Fibroblast of skin of right quadriceps (primary cell): ENCODE results near the gene DNAH7.
A peak's percentile ranks its signal among the peaks of the same experiment; 100 is the strongest.

Experiments
- DNase-seq: peaks from one replicate; pipeline ENCODE4 v3.0.0-alpha.2; 2013

The DNAH7 gene

DNA sequence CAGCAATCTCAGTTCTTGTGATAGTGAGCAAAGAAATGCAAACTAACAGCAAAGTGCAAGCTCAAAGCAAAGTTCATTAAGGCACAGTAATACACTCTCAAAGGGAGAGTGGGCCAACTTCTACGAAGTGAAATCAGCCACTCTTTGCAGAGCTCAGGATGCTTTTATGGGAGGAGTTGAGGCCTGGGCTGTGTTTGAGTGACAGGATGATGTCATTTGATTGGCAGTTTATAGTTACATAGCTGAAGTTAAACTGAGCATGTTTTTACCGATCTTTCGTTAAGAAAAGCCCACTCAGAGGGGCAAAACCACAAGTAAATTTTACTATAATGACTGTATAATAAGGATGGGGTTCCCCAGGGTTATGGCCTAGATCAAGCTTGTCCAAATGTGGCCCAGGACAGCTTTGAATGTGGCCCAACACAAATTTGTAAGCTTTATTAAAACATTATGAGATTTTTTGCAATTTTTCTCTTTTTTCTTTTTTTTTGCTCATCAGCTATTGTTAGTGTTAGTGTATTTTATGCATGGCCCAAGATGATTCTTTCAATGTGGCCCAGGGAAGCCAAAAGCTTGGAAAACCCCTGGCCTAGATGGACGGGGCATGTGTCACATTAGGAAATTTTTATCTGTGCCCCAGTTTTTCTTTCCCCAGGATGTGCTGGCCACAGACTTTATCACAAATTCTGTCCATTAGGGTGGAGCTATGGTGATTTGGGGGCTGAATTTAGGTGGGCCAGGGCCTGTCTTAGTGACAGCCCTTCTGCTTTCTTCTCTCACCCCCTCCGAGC lies 8.3 kb upstream of the DNAH7 start:
- no peak for DNase-seq

DNA sequence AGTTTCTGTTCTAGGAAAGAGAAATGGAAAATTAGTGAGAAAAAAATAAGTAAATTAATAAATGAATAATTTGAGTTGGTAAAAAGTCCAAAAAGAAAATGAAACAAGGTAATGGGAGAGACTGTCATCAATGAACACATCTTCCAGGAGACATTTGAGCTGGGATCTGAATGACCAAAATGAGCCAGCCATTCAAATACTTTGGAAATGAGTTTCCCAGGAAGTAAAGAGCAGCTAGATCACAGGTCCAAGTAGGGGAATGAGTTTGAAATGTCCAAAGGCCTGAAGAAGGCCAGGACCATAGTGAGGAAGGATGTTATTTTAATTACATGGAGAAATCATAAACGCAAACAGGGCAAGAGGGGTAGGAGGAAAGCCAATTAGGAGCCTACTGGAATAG lies 6.6 kb upstream of the DNAH7 start:
- no peak for DNase-seq

DNA sequence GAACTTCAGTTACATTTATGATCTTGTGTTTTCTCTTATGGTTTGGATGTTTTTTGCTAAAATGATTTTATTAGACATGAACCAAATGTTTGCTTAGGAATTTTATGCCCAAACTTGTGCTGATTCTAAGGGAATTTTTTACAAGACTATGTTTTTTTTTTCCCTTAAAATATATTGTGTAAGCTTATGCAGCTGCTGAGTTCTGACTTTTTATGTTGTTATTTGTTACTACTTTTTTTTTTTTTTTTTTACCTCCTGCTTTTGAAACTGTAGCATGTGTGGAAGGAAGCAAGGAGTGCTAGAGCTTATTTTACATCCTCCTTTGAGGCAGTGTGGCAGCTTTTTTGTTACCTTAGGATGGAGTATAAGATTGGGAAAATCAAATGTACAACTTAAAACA lies 6.0 kb upstream of the DNAH7 start:
- no peak for DNase-seq

DNA sequence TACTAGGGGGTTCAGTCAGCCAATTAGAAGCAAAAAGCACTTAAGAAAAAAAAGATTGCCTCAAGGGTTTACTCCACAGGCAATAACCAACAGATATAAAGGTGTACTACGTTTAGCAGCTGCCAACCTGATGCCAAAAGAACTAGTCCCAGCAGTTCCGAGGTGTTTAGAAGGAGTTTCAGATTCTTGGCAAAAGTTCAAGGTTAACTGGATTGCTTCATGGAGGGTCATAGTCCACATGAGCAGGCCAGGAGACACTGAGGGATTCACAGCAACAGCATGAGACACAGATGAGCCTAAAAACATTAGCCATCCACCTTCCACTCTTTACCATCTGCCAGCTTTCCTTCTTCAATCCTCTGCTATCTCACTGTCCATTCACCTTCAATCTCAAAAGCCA lies 4.9 kb upstream of the DNAH7 start:
- DNase-seq, result no peak

DNA sequence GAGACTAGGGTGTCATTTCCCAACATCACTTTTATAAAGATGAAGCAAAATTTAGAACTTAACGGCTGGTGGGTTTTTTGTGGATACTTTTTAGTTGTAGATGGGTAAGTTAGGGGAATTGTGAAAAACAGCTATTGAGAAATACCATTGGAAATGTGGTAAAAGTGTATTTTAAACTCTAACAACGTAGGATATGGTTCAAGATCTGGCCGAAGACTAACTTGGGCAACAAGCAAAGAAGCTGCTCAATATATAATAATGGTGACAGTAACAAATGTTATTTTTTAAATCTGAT lies 1.6 kb downstream of the DNAH7 start:
- DNase-seq, result no peak

DNA sequence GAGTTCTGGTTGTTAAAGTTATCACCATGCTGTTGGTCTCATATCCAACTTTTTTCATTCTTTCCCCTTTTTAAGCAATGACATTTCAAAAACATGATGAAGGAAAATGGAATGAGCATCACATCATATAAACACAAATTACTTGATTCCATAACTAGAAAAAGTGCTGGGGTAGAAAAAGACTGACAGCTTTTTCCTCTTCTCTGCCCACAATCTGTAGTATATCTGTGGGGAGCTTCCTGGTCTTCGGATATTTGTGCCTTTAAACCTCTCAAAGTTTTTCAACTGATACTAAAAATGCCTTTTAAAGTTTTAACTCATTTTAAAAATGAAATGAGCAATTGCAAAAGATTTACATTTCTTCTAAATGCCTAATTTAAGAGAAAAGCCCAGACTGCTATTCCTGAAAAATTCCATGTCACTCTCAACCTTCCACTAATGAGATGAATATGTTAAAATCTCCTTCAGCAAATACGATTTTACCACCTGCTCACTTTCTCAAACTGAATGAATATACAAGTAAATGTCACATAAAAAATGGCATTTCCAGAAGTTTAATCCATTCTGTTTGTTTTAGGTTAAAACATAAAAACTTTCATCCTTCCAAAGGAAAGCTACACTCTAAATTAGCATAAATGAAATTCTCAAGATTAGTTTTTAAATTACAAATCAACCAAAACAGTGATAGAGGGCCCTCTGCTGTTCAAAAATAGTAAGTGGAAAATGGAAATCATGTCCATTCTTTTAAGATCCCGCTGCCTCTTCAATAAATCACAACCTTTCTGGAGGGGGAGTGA lies 2.1 kb downstream of the DNAH7 start:
- peak; percentile 27 for DNase-seq

DNA sequence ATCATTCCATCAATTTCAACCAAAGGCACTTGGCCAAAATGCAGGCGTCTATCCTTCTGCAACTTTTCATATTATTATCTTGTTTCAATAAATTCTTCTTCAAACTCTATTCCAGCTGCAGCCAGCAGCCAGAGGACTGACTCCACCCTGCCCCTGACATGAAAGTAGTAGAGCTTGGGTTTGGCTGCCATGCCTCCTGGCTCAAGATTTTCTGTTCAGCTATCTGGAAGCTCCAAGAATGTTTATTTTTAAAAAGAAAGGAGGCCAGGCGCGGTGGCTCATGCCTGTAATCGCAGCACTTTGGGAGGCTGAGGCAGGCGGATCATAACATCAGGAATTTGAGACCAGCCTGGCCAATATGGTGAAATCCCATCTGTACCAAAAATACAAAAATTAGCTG lies 4.9 kb downstream of the DNAH7 start:
- DNase-seq, result no peak

DNA sequence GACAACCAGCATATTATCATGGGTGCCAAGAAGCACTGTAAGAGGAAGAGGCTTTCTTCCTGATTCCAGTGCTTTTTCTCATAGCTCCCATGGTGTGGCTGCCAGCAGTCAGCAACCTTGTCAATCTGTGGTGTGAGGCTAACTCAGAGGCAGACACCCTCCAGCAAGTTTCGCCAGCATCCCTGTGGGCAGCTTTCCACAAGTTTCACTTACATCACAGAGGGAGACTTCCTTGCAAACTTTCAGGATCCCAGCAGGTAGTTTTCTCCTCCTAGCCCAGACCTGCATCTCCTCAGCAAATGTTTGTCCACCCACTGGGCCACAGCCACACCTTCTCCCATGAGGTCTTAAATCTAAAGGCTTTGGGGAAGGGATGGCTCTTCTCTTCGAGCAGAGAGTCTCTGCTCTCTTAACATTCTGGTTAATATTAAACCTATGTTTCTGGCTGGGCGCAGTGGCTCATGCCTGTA lies 9.1 kb downstream of the DNAH7 start:
- no peak for DNase-seq

DNA sequence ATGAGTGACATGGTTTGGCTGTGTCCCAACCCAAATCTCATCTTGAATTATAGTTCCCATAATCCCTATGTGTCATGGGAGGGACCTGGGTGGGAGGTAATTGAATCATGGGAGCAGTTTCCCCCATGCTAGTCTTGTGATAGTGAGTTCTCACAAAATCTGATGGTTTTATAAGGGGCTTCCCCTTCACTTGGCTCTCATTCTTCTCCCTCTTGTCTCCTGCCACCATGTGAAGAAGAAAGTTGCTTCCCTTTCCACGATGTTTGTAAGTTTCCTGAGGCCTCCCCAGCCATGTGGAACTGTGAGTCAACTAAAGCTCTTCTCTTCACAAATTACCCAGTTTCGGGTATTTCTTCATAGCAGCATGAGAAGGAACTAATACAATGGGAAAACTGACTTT lies 14.0 kb downstream of the DNAH7 start:
- no peak for DNase-seq

DNA sequence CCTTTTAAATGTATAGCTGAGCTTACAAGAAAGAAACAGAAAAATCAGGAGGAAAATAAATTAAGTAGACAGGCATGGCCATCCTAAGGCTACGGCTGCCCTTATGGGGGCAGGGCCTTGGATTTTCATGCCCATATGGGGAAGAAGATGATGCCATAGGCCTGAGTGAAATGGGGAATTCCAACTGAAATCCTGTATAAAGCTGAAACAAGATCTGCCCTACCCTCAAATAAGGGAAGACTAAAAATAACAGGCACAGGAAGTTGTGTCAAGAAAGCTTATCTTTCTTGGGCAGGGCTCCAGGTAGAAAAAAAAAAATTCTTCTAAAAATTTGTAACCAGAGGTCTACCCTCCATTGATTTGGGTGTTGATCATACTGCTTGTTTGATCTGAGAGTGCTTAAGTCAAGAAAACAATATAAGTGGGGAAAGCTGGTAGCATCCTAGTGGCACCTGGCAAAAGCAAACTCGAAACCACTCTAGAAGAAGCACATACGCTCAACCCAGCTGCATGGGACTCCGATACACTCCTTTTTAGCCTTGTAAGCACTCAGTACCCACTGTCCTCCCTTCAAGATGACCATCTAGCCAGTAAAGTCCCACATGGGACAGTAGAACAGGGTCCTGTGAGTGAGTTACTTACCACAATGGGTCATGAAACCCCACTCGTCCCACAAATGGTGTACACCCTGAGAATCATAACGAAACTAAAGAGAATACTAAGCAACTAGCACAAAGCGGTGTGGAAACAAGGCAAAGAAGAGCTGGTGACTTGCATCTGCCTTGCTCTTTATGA lies 22.3 kb downstream of the DNAH7 start:
- peak; percentile 9 for DNase-seq

DNA sequence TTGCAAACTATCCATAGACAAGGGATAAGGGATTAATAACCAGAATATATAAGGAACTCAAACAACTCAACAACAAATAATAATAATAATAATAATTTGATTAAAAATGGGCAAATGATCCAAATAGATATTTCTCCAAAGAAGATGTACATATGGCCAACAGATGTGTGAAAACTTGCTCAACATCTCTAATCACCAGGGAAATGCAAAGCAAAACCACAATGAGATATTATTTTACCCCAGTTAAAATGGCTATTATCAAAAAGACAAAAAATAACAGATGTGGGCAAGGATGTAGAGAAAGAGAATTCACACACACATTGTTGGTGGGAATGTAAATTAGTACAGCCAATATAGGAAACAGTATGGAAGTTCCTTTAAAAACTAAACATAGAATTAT lies 26.9 kb downstream of the DNAH7 start:
- DNase-seq, result no peak

DNA sequence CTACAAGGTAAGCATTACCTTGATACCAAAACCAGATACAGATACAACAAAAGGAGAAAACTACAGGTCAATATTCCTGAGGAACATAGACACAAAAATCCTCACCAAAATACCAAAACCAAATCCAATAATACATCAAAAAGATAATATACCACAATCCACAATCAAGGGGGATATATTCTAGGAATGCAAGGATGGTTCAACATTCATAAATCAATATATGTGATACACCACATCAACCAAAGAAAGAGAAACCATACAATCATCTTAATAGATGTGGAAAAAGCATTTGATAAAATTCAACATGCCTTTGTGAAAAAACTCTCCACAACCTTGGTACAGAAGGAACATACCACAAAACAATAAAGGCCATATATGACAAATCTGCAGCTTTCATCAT lies 28.4 kb downstream of the DNAH7 start:
- no peak for DNase-seq

DNA sequence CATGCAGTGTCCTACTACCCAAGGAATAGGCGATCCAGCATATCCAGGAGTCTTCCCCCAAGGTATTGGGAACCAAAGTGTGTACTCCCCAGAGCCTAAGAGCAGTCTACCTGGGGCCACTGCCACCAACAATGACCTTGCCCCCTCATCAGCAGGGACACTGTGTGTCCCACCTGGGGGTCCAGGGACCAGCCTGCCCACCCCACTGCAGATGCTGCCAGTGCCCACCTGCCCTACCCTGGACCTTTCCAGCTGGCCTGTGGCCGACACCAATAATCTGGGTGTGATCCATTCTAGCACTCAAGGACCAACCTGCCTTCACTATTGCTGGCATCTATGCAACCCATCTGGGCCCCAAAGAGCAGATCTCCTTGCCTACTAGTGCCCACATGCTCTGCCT lies 32.2 kb downstream of the DNAH7 start:
- no peak for DNase-seq

DNA sequence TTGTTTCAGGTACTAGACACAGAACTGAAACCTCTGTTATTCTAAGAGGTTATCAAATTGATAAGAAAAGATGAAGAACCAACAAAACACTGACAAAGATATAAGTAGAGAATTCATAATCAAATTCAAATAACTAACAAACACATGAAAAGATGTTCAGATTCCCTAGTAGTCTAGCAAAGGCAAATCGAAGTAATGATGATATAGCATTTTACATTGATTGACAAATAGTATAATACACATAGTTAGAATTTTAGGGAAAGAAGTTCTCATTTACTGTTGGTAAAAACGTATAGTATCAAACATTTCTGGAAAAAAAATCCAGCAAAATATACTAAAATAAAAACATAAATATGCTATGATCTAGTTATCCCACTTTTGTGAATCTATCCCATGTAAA lies 50.6 kb downstream of the DNAH7 start:
- DNase-seq, result no peak

DNA sequence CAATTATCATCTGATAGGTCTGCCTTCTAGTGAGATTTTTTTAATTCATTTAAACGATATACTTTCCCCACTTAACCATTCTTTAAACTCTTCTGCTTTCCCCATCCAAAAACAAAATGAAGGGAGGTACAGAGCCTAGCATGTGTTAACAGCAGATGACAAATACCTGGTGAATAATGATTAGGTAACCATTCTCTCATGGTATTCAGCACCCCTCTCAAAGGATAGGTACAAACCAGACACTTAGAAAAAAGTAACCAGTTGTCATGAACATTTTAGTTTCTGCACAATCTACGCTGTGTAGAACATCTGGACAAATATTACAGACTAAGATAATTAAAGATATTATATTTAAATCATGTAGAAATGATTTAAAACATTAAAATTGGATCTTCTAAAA lies 56.3 kb downstream of the DNAH7 start:
- DNase-seq, result no peak

DNA sequence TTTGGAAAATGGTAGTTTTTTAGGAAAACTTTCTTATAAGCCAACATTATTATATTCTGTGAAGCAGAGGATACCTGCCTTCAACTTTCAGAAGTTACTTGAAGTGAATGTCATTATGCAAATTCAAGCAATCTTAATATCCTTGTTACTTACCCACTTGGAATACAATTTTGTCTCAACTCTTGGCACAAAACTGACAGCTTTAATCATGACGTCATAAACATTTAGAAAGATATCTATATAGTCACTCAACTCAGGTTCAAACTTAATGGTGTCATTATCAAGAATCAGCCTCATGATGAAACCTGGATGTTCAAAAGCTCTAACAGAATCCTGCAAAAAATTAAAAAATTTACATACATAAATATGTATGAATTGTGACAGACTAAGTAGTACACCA lies 68.1 kb downstream of the DNAH7 start:
- DNase-seq, result no peak

DNA sequence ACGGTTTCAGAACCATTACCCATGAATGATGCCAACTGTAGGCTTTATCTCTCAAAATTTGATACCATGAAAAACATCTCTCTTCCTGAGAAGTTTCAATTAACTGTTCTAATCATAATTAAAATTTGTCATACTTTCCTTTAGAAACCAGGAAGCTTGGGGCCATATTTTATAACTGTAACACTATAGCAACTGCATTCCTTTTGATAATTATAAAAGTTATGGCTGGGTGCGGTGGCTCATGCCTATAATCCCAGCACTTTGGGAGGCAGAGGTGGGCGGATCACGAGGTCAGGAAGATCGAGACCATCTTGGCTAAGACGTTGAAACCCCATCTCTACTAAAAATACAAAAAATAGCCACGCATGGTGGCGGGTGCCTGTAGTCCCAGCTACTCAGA lies 70.6 kb downstream of the DNAH7 start:
- no peak for DNase-seq

DNA sequence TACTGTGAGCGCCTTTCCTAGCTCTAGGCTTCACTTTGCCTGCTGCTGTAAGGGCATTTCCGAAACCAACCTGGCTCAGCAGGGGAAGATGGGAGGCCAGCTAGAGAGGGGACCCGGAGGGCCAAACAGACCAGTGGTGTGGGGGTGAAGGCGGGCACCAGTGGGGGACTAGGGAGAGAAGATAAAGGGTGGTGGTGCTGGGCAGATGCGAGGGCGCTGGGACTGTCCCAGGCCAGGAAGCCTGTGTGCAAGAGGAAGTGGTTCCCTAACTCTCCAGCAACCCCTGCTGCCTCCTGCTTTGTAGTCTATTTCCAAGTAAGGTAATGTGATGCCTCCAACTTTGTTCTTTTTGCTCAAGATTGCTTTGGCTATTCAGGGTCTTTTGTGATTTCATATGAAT lies 73.1 kb downstream of the DNAH7 start:
- DNase-seq, result no peak

DNA sequence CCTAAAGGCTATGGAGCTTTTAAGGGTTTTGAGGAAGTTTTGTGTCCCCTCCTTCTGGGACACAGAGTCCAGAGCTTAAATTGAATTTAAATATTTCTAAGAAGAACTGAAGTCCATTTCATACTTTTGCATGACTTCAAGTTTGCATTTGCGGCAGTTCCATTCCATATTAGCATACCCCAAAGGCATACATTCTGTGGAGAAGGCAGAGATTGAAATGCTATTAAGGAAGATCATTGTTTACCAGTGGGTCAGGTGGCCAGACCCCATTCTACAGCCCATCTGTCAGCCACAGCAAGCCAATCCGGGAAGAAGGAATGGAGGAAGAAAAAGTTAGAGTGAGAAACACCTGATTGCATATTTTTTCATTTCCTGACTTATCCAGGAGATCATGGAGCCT lies 75.0 kb downstream of the DNAH7 start:
- no peak for DNase-seq

DNA sequence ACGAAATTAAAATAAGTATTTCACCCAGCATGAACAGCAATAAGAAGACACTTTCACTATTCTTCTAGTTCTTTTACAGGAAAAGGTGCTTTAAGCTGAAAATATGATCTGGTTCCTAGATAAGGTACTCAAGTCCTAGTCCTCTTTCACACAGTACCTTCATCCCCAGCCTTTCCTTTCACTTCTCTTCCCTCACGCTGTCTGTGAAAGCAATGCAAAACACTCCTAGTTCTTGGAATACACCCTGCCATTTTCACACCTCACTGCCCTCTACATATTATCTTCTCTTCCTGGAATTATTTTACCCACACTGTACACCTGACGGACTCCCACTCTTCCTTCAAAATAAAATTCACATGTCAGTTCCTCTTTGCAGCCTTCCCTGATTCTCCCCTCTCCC lies 82.9 kb downstream of the DNAH7 start:
- DNase-seq, result no peak

DNA sequence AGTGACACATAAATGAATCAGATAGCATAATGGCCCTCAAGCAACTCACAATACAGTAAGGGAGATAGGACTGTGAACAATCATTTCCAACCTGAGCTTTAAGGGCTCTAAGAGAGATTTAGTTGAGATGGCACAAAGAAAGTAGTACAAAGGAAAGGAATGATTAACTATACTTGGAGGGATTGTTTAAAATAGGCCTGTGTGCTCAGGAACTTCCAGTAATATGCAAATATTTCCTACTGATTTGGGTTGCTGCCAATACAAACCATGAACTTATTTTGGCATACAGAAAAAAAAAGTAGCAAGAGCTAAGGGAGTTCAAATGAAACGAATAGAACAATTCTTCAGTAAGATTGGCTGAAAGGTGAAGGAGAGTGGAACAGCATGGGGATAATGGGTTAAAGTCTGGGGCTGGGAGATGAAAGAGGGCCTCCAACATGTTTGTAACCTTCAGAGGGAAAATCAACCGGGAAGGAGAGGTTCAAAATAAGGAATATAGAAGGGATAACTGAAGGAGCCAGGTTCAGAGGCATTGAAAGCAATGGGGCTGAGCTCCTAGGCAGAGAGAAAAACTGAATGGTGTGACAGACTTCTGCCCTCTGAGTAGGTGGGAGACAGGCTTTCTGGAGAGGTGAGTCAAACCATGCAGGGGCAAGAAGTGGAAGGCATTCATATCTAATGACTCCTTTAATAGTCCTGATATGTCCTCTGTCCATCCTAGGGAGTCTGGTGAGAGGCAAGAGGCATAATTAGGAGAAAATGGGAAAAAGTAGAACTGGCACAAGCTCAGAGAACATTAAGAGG lies 83.5 kb downstream of the DNAH7 start:
- peak; percentile 2 for DNase-seq

DNA sequence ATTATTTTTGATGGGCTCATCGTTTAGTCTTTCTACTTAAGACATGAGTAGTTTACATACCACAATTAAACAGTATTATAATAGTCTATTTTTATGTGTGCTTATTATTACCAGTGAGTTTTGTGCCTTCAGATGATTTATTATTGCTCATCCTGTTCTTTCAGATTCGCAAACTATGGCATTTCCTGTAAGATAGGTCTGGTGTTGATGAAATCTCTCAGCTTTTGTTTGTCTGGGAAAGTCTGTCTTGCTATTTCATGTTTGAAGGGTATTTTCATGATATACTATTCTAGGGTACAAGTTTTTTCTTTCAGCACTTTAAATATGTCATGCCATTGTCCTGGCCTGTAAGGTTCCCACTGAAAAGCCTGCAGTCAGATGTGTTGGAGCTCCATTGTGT lies 101.3 kb downstream of the DNAH7 start:
- no peak for DNase-seq

DNA sequence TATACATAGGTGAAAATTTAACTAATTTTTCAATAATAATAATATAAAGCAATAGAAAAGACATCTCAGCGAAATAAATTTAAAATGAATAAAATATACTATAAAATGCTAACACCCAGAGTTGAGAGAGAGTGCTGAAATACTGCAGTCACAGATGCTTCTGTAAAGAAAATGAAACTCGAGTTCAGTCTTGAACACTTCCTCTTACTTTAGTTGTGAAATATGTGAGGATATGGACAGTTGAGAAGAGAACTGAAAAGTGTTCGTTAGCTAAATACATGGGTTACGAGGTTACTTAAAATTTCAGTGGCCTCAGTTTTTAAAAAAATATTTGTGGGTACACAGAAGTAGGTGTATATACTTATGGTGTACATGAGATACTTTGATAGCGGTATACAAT lies 106.8 kb downstream of the DNAH7 start:
- DNase-seq, result no peak
